ENCODE data around the gene KANSL1. TPM values are rescaled to one million over a fixed set of nuclear protein-coding genes. Genes with fewer than 3 reads are reported as not detected.

KANSL1 gene
- total RNA-seq, 2 donors from 2014 or later = 73.5 to 130 TPM

- H3K36me3 Mint-ChIP-seq (ENCODE audit: insufficient read depth in 2 of 2) = peaks cover 0 to 5% of the 10 kb centered on the region in 2 donors
- no peaks in the 10 kb centered on the region for H3K9me3 Mint-ChIP-seq
- H3K27ac Mint-ChIP-seq = peak overlapping the region; percentile 89
- DNase-seq (no peak), ATAC-seq (replicated peaks in 1 of 2) (no peak)
- no peaks in the 10 kb centered on the region for H3K27me3 Mint-ChIP-seq (ENCODE audit: low read depth)
- H3K4me3 Mint-ChIP-seq = peak overlapping the region; percentile 79 to 81
- H3K4me1 Mint-ChIP-seq (ENCODE audit: low read depth) = peaks cover 93% of the 10 kb centered on the region
Measured at GRCh38 chr17:46157443-46158062, 35.7 kb downstream of the KANSL1 start.

- Mint-ChIP-seq H3K27ac (peak overlapping the region; percentile 80), H3K4me1 (ENCODE audit: low read depth) (peaks cover 98% of the 10 kb centered on the region), H3K4me3 (peak overlapping the region; percentile 75 to 78)
Measured at GRCh38 chr17:46154151-46154816, 38.9 kb downstream of the KANSL1 start.

GRCh38 chr17:46152423-46152822 lies 40.8 kb downstream of the KANSL1 start:
- DNase-seq (no peak), ATAC-seq (replicated peaks in 1 of 2) (no peak)
- Mint-ChIP-seq H3K4me3 (peak overlapping the region in 1 of 2 donors; percentile 42), H3K4me1 (ENCODE audit: low read depth) (peaks cover 98% of the 10 kb centered on the region), H3K36me3 (ENCODE audit: insufficient read depth in 2 of 2) (peaks cover 2 to 8% of the 10 kb centered on the region in 2 donors), H3K27me3 (ENCODE audit: low read depth) (no peaks in the 10 kb centered on the region), H3K9me3 (no peaks in the 10 kb centered on the region), H3K27ac (peak overlapping the region; percentile 71)

More at GRCh38 chr17:46154151-46154816, 38.9 kb downstream of the KANSL1 start:
- Mint-ChIP-seq H3K27me3 (ENCODE audit: low read depth) (no peaks in the 10 kb centered on the region), H3K9me3 (no peaks in the 10 kb centered on the region), H3K36me3 (ENCODE audit: insufficient read depth in 2 of 2) (peaks cover 2 to 6% of the 10 kb centered on the region in 2 donors)
- DNase-seq = no peak
- peak; percentile 14 to 21 for ATAC-seq (replicated peaks in 1 of 2)

- Mint-ChIP-seq H3K27ac (no peak overlapping the region), H3K36me3 (ENCODE audit: insufficient read depth in 2 of 2) (peaks cover 2 to 11% of the 10 kb centered on the region in 2 donors), H3K27me3 (ENCODE audit: low read depth) (no peaks in the 10 kb centered on the region), H3K4me3 (no peak overlapping the region), H3K4me1 (ENCODE audit: low read depth) (peaks cover 98% of the 10 kb centered on the region), H3K9me3 (no peaks in the 10 kb centered on the region)
- DNase-seq (no peak), ATAC-seq (replicated peaks in 1 of 2) (no peak)
Measured at GRCh38 chr17:46151762-46152161, 41.5 kb downstream of the KANSL1 start.

- Mint-ChIP-seq H3K4me1 (ENCODE audit: low read depth) (peaks cover 98% of the 10 kb centered on the region), H3K4me3 (no peak overlapping the region), H3K9me3 (no peaks in the 10 kb centered on the region), H3K36me3 (ENCODE audit: insufficient read depth in 2 of 2) (peaks cover 2 to 11% of the 10 kb centered on the region in 2 donors), H3K27me3 (ENCODE audit: low read depth) (no peaks in the 10 kb centered on the region), H3K27ac (peak overlapping the region; percentile 3)
- DNase-seq (no peak), ATAC-seq (replicated peaks in 1 of 2) (no peak)
Measured at GRCh38 chr17:46150216-46150963, 42.8 kb downstream of the KANSL1 start.

GRCh38 chr17:46148247-46148646 lies 45.0 kb downstream of the KANSL1 start:
- no peaks in the 10 kb centered on the region for H3K27me3 Mint-ChIP-seq (ENCODE audit: low read depth)
- H3K4me1 Mint-ChIP-seq (ENCODE audit: low read depth) = peaks cover 98% of the 10 kb centered on the region
- peak overlapping the region in 1 of 2 donors; percentile 31 for H3K4me3 Mint-ChIP-seq
- ATAC-seq (replicated peaks in 1 of 2) (no peak), DNase-seq (no peak)
- H3K36me3 Mint-ChIP-seq (ENCODE audit: insufficient read depth in 2 of 2) = peaks cover 2 to 11% of the 10 kb centered on the region in 2 donors
- H3K9me3 Mint-ChIP-seq = no peaks in the 10 kb centered on the region
- peak overlapping the region; percentile 65 for H3K27ac Mint-ChIP-seq

GRCh38 chr17:46147296-46147695 lies 45.9 kb downstream of the KANSL1 start:
- Mint-ChIP-seq H3K36me3 (ENCODE audit: insufficient read depth in 2 of 2) (peaks cover 2 to 10% of the 10 kb centered on the region in 2 donors), H3K4me3 (peak overlapping the region; percentile 29 to 51), H3K27ac (peak overlapping the region; percentile 66), H3K9me3 (no peaks in the 10 kb centered on the region), H3K4me1 (ENCODE audit: low read depth) (peaks cover 98% of the 10 kb centered on the region), H3K27me3 (ENCODE audit: low read depth) (no peaks in the 10 kb centered on the region)
- DNase-seq (no peak), ATAC-seq (replicated peaks in 1 of 2) (no peak)

GRCh38 chr17:46144246-46144645 lies 49.0 kb downstream of the KANSL1 start:
- Mint-ChIP-seq H3K4me3 (peak overlapping the region; percentile 23 to 78), H3K27me3 (ENCODE audit: low read depth) (no peaks in the 10 kb centered on the region), H3K4me1 (ENCODE audit: low read depth) (peaks cover 100% of the 10 kb centered on the region), H3K36me3 (ENCODE audit: insufficient read depth in 2 of 2) (peaks cover 0 to 5% of the 10 kb centered on the region in 2 donors), H3K27ac (peak overlapping the region; percentile 57), H3K9me3 (no peaks in the 10 kb centered on the region)
- DNase-seq (no peak), ATAC-seq (replicated peaks in 1 of 2) (no peak)

- peaks cover 0 to 5% of the 10 kb centered on the region in 2 donors for H3K36me3 Mint-ChIP-seq (ENCODE audit: insufficient read depth in 2 of 2)
- H3K4me1 Mint-ChIP-seq (ENCODE audit: low read depth) = peaks cover 100% of the 10 kb centered on the region
- ATAC-seq (replicated peaks in 1 of 2) (no peak), DNase-seq (no peak)
- no peaks in the 10 kb centered on the region for H3K9me3 Mint-ChIP-seq
- H3K27me3 Mint-ChIP-seq (ENCODE audit: low read depth) = no peaks in the 10 kb centered on the region
- H3K27ac Mint-ChIP-seq = peak overlapping the region; percentile 61
- peak overlapping the region; percentile 23 to 78 for H3K4me3 Mint-ChIP-seq
Measured at GRCh38 chr17:46143827-46144236, 49.4 kb downstream of the KANSL1 start.

- Mint-ChIP-seq H3K27ac (peak overlapping the region; percentile 74), H3K9me3 (no peaks in the 10 kb centered on the region), H3K36me3 (ENCODE audit: insufficient read depth in 2 of 2) (peaks cover 0 to 3% of the 10 kb centered on the region in 2 donors), H3K27me3 (ENCODE audit: low read depth) (no peaks in the 10 kb centered on the region), H3K4me1 (ENCODE audit: low read depth) (peaks cover 100% of the 10 kb centered on the region), H3K4me3 (peak overlapping the region; percentile 21 to 70)
- ATAC-seq (replicated peaks in 1 of 2) = no peak
- DNase-seq = no peak
Measured at GRCh38 chr17:46141645-46142044, 51.6 kb downstream of the KANSL1 start.

GRCh38 chr17:46140645-46141197 lies 52.5 kb downstream of the KANSL1 start:
- DNase-seq = no peak
- no peak overlapping the region for H3K4me3 Mint-ChIP-seq
- no peaks in the 10 kb centered on the region for H3K9me3 Mint-ChIP-seq
- no peaks in the 10 kb centered on the region for H3K27me3 Mint-ChIP-seq (ENCODE audit: low read depth)
- H3K36me3 Mint-ChIP-seq (ENCODE audit: insufficient read depth in 2 of 2) = peaks cover 0 to 7% of the 10 kb centered on the region in 2 donors
- peaks cover 100% of the 10 kb centered on the region for H3K4me1 Mint-ChIP-seq (ENCODE audit: low read depth)
- H3K27ac Mint-ChIP-seq = peak overlapping the region; percentile 74
- ATAC-seq (replicated peaks in 1 of 2) = no peak

GRCh38 chr17:46139432-46140210 lies 53.6 kb downstream of the KANSL1 start:
- Mint-ChIP-seq H3K4me3 (peak overlapping the region; percentile 6 to 20), H3K9me3 (no peaks in the 10 kb centered on the region), H3K27me3 (ENCODE audit: low read depth) (no peaks in the 10 kb centered on the region), H3K4me1 (ENCODE audit: low read depth) (peaks cover 98% of the 10 kb centered on the region), H3K36me3 (ENCODE audit: insufficient read depth in 2 of 2) (peaks cover 0 to 9% of the 10 kb centered on the region in 2 donors), H3K27ac (peak overlapping the region; percentile 67)
- no peak for DNase-seq
- ATAC-seq (replicated peaks in 1 of 2) = no peak
